ENCODE measurements around the gene LY86. TPM values are rescaled to one million over a fixed set of nuclear protein-coding genes. Genes with fewer than 3 reads are reported as not detected.

The LY86 gene
- total and polyA plus RNA-seq, 7 donors, result 0.18 to 1.3 (median 0.42) TPM

DNA sequence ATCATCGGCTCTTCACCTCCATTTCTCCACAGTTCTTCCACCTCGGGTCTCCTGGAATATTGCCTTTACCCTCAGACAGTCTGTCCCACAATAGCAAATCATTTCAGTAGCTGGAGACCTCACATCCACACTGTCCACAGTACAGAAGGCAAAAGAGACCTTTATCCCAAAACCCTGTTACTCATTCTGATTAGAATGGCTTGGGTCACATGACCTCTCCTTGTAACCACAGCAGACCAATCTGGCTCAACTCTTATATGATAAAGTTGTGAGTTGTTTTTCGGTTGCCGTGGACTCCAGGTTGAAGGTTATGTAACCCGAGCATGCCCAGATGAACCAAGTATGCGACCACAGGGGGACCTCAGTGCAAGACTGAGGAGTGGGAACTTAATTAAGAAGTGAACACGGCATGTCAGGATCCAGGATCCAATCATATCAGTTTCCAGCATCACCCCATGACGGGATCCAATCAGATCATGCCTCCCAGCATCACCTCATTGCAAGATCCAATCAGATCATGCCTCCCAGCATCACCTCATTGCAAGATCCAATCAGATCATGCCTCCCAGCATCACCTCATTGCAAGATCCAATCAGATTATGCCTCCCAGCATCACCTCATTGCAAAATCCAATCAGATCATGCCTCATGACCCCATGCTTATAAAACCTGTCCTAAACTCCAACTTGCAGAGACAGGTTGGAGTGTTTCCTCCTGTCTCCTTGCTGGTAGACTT lies 68.7 kb downstream of the LY86 start:
- DNase-seq, result no peak
- Histone ChIP-seq H3K36me3 (ENCODE audit: insufficient read depth in 1 of 2, low read depth in 1 of 2) (no peaks in the 10 kb centered on the region), H3K9me3 (no peaks in the 10 kb centered on the region), H3K27ac (no peak overlapping the region), H3K4me1 (peaks cover 19% of the 10 kb centered on the region), H3K27me3 (ENCODE audit: insufficient read depth in 3 of 3, low read length in 2 of 3) (no peaks in the 10 kb centered on the region), H3K4me3 (no peak overlapping the region)
- ATAC-seq, result no peak
- 85 to 92% (median 92%) methylated on average over 8 of the region's 8 CpGs for WGBS, 3 donors
- TF ChIP-seq, protein P1, sequence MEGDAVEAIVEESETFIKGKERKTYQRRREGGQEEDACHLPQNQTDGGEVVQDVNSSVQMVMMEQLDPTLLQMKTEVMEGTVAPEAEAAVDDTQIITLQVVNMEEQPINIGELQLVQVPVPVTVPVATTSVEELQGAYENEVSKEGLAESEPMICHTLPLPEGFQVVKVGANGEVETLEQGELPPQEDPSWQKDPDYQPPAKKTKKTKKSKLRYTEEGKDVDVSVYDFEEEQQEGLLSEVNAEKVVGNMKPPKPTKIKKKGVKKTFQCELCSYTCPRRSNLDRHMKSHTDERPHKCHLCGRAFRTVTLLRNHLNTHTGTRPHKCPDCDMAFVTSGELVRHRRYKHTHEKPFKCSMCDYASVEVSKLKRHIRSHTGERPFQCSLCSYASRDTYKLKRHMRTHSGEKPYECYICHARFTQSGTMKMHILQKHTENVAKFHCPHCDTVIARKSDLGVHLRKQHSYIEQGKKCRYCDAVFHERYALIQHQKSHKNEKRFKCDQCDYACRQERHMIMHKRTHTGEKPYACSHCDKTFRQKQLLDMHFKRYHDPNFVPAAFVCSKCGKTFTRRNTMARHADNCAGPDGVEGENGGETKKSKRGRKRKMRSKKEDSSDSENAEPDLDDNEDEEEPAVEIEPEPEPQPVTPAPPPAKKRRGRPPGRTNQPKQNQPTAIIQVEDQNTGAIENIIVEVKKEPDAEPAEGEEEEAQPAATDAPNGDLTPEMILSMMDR (IDR thresholded peaks at IDR 0.05), result no peak
- intact Hi-C loops (cut with DNase I), result no loop called here

DNA sequence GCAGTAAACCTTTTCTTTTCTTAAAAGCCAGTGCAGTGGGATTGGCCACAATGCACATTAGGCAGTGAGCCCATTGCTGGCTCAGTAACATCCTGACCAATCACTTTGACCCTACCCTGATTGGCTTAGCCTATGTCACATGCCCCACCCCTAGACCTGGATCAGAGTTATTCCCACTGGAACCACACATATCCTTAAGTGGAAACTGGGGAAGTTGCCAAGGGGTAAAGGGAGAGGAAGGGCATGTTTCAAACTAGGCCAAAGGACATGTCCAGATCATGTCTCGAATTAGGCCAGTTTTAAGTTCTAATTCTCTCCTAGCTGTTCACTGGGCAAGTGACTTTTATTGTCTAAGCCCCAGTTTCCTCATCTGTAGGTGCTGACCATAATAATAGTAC lies 69.3 kb downstream of the LY86 start:
- WGBS, 3 donors, result 70 to 85% (median 79%) methylated on average over 1 of the region's 1 CpG
- Histone ChIP-seq H3K4me1 (peaks cover 19% of the 10 kb centered on the region), H3K27me3 (ENCODE audit: insufficient read depth in 3 of 3, low read length in 2 of 3) (no peaks in the 10 kb centered on the region), H3K27ac (no peak overlapping the region), H3K9me3 (no peaks in the 10 kb centered on the region), H3K36me3 (ENCODE audit: insufficient read depth in 1 of 2, low read depth in 1 of 2) (no peaks in the 10 kb centered on the region), H3K4me3 (no peak overlapping the region)
- ATAC-seq, result no peak
- no peak for DNase-seq
- TF ChIP-seq, protein P1 (IDR thresholded peaks at IDR 0.05), result no peak
- intact Hi-C loops (cut with DNase I), result no loop called here

DNA sequence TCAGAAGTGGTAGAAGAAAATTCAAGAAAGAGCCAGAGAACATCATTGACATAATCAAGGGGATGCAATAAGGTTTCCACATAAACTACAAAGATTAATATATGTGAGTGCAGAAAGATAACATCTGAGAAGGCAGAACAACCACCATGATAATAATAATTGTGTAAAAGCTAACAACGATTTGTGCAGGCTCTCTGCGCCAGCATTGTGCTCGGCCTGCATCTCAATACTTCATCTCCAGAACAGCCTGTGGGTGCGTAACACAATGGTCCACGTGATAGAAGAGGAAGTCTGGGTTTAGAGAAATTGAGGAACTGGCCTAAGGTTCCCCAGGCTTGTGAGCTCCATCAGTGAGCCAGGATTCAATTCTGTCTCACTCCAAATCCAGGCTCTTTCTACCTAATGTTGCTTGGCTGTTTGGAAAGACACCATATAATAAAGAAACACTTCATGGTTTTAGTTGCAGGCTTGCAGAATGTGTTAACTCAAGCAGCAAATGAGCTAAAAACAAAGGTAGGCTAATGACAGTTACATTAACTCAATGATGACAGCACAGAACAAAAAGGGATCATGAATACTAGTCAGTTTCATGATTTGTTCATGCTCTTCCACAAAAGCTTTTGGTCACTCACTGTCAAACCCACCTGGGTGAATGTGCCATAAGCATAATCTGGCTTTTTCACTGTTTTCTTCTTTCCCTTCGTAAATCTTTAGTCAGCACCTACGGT lies 71.2 kb downstream of the LY86 start:
- no peak for DNase-seq
- Histone ChIP-seq H3K4me3 (no peak overlapping the region), H3K4me1 (peaks cover 12% of the 10 kb centered on the region), H3K36me3 (ENCODE audit: insufficient read depth in 1 of 2, low read depth in 1 of 2) (no peaks in the 10 kb centered on the region), H3K27me3 (ENCODE audit: insufficient read depth in 3 of 3, low read length in 2 of 3) (no peaks in the 10 kb centered on the region), H3K9me3 (no peaks in the 10 kb centered on the region), H3K27ac (peak overlapping the region; percentile 23)
- WGBS, 3 donors, result 61 to 71% (median 64%) methylated on average over 7 of the region's 7 CpGs
- ATAC-seq, result no peak
- TF ChIP-seq, protein P1 (IDR thresholded peaks at IDR 0.05), result no peak
- intact Hi-C loops (cut with DNase I), result no loop called here

DNA sequence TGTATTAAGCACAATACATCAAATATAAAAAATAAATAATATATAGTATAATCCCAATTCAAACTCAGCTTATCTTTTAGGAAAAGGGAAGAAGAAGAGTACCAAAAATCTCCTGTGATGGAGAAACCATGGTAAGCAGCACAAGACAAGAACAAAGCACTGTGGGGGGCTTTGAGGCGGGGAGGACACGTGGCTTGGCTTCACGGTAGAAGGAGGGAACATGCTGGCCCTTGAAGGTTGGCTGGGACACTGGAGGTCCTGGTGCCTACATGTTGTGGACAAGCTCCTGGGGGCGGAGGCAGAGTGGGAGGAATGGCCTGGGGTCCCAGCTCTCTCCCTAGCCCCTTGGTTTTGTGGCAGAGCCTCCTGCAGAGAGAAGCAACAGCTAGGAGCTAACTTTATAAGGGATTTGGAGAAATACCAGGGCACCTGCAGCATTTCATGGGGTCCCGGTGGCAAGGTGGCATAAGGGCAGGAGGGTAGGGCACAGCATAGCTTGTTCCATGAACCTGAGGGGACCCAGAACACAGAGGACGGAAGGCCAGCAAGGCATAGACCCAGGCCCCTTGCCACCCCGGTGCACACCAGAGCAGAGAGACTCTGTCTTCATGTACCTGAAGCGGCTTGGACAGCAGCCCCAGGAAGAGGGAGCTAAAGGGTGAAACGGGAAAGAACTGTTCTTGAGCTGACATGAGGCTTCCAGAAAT lies 72.0 kb downstream of the LY86 start:
- intact Hi-C loops (cut with DNase I), result no loop called here
- H3K9me3 ChIP-seq, result no peaks in the 10 kb centered on the region
- no peaks in the 10 kb centered on the region for H3K36me3 ChIP-seq (ENCODE audit: insufficient read depth in 1 of 2, low read depth in 1 of 2)
- no peak for ATAC-seq
- no peak for DNase-seq
- peaks cover 5% of the 10 kb centered on the region for H3K4me1 ChIP-seq
- no peak overlapping the region for H3K4me3 ChIP-seq
- 89% methylated on average over 9 of the region's 9 CpGs for WGBS, 3 donors
- TF ChIP-seq, protein P1 (IDR thresholded peaks at IDR 0.05), result no peak
- no peaks in the 10 kb centered on the region for H3K27me3 ChIP-seq (ENCODE audit: insufficient read depth in 3 of 3, low read length in 2 of 3)
- no peak overlapping the region for H3K27ac ChIP-seq

Data from psoas muscle (tissue), 8 donors.